Testis (tissue), 3 donors: ENCODE measurements around the gene BPIFB2. TPM values are rescaled to one million over a fixed set of nuclear protein-coding genes. Genes with fewer than 3 reads are reported as not detected.

ENCODE experiments used
- DNase-seq: peaks from one replicate; pipeline ENCODE4 v3.0.0-alpha.2; 2019
- H3K27ac ChIP-seq, 2 donors: fragments of 200-600 bp; sonication (generic); one replicate each; pipeline ENCODE4 v1.5.1; 2019
- H3K27me3 ChIP-seq: fragments of 200-600 bp; sonication (generic); one replicate; pipeline ENCODE4 v1.5.1; 2019
- H3K36me3 ChIP-seq: fragments of 200-600 bp; sonication (generic); one replicate; pipeline ENCODE4 v1.5.1; 2017; ENCODE audit warnings: low read depth; ENCODE audit errors: missing control alignments
- H3K4me1 ChIP-seq: fragments of 200-600 bp; sonication (generic); one replicate; pipeline ENCODE4 v1.5.1; 2019
- H3K4me3 ChIP-seq, 2 donors: fragments of 200-600 bp; sonication (generic); one replicate each; pipeline ENCODE4 v1.5.1; 2017 to 2019
- H3K9me3 ChIP-seq: fragments of 200-600 bp; sonication (generic); one replicate; pipeline ENCODE4 v1.5.1; 2017
- CTCF ChIP-seq, 3 experiments: fragments of 450-650 bp in 2 of 3; fragments of 200-600 bp in 1 of 3; sonication (generic) in 1 of 3; IDR thresholded peaks; one replicate each; pipeline ENCODE4 v1.5.1; 2016 to 2019; ENCODE audit warnings: antibody characterized with exemption in 3 of 3, mild to moderate bottlenecking in 2 of 3, moderate library complexity in 1 of 3
- POLR2A ChIP-seq: fragments of 450-650 bp; IDR thresholded peaks from one replicate; pipeline ENCODE4 v1.6.1; 2017; ENCODE audit warnings: antibody characterized with exemption, mild to moderate bottlenecking, moderate library complexity
- WGBS, 2 donors: methylation state at CpG; one replicate each; pipeline ENCODE4 v1.1.5; 2018; 5-methylcytosine and 5-hydroxymethylcytosine counted together
- intact Hi-C: fragments of 100-400 bp; cut with DNase I; formaldehyde crosslinking; loops from one replicate; pipeline ENCODE4 v1.15.1; 2023; ENCODE audit warnings: low total_unique reads
- polyA plus RNA-seq: library from polyadenylated mRNA; stranded (reverse); fragments of 350-450 nt; fragmentation: Illumina TruSeq; extraction: RNeasy Lipid Tissue Mini Kit (QIAGEN cat#74804); gene quantifications from one replicate; pipeline ENCODE4 v1.2.3, GENCODE V29; 2014; ENCODE audit warnings: low read depth, low replicate concordance; ENCODE audit not compliant: insufficient read depth
- total RNA-seq, 2 donors: library from RNA; depleted of rRNA; stranded (reverse); fragments of >200 nt; gene quantifications; one replicate each; pipeline ENCODE4 v1.2.3, GENCODE V29; 2016

BPIFB2 gene
- total and polyA plus RNA-seq, 3 donors from 2014 or later, result 0.56 to 1.6 (median 1.4) TPM

- Histone ChIP-seq H3K36me3 (no peaks in the 10 kb centered on the region), H3K27ac (no peak overlapping the region), H3K9me3 (no peaks in the 10 kb centered on the region), H3K27me3 (no peaks in the 10 kb centered on the region), H3K4me1 (no peaks in the 10 kb centered on the region), H3K4me3 (no peak overlapping the region)
- DNase-seq, result no peak
- TF ChIP-seq POLR2A (no peak), CTCF (IDR thresholded peaks at IDR 0.05) (no peak)
- intact Hi-C loops, result no loop called here
- WGBS, 2 donors, result 59 to 66% methylated on average over 5 of the region's 5 CpGs
Measured at GRCh38 chr20:33033381-33033780, 25.9 kb downstream of the BPIFB2 start.

DNA sequence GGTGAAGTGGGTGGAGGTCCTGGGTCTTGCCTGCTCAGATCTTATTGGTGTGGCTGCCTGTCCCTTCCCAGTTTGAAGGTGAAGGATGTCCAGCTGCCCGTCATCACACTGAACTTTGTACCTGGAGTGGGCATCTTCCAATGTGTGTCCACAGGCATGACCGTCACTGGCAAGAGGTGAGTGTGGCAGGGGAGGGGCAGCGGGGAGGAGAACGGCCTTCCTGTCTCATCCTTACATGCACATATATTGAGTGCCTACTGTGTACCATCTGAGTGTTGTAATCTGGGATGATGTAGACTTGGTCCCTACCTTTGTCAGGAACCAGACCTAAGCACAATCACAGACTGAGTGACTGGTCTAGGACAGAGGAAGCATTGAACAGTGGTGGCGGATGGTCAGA, 26.6 kb downstream of the BPIFB2 start:
- Histone ChIP-seq H3K4me3 (no peak overlapping the region), H3K27ac (no peak overlapping the region), H3K4me1 (peaks cover 6% of the 10 kb centered on the region), H3K36me3 (no peaks in the 10 kb centered on the region), H3K27me3 (no peaks in the 10 kb centered on the region), H3K9me3 (no peaks in the 10 kb centered on the region)
- intact Hi-C loops, result no loop called here
- no peak for DNase-seq
- no peak for TF ChIP-seq POLR2A
- 72 to 76% methylated on average over 5 of the region's 5 CpGs for WGBS, 2 donors

GRCh38 chr20:33034901-33035492, 27.5 kb downstream of the BPIFB2 start:
- WGBS, 2 donors, result 86 to 87% methylated on average over 6 of the region's 6 CpGs
- H3K27ac ChIP-seq, result no peak overlapping the region
- H3K4me1 ChIP-seq, result peaks cover 6% of the 10 kb centered on the region
- no peak for DNase-seq
- no peaks in the 10 kb centered on the region for H3K9me3 ChIP-seq
- TF ChIP-seq POLR2A (no peak), CTCF (IDR thresholded peaks at IDR 0.05) (no peak)
- no peaks in the 10 kb centered on the region for H3K27me3 ChIP-seq
- H3K36me3 ChIP-seq, result no peaks in the 10 kb centered on the region
- H3K4me3 ChIP-seq, result no peak overlapping the region
- intact Hi-C loops, result no loop called here

- intact Hi-C loops, result no loop called here
- TF ChIP-seq CTCF (IDR thresholded peaks at IDR 0.05) (no peak), POLR2A (no peak)
- DNase-seq, result no peak
- 71 to 79% methylated on average over 5 of the region's 5 CpGs for WGBS, 2 donors
- Histone ChIP-seq H3K4me1 (peaks cover 6% of the 10 kb centered on the region), H3K27ac (no peak overlapping the region), H3K9me3 (no peaks in the 10 kb centered on the region), H3K36me3 (no peaks in the 10 kb centered on the region), H3K4me3 (no peak overlapping the region), H3K27me3 (no peaks in the 10 kb centered on the region)
Measured at GRCh38 chr20:33037456-33037855, 30.0 kb downstream of the BPIFB2 start.

GRCh38 chr20:33038243-33038642, 30.7 kb downstream of the BPIFB2 start:
- H3K36me3 ChIP-seq, result no peaks in the 10 kb centered on the region
- peaks cover 6% of the 10 kb centered on the region for H3K4me1 ChIP-seq
- intact Hi-C loops, result no loop called here
- H3K9me3 ChIP-seq, result no peaks in the 10 kb centered on the region
- no peak overlapping the region for H3K27ac ChIP-seq
- H3K4me3 ChIP-seq, result no peak overlapping the region
- TF ChIP-seq POLR2A, result no peak
- TF ChIP-seq CTCF (IDR thresholded peaks at IDR 0.05), result no peak
- no peak for DNase-seq
- 88 to 89% methylated on average over 4 of the region's 4 CpGs for WGBS, 2 donors
- H3K27me3 ChIP-seq, result no peaks in the 10 kb centered on the region
